Measurements from ENCODE around the gene LHFPL3.
"Not testable (repeated sequence)": the region's sequence is repeated elsewhere in the genome, so short reads cannot be mapped to it uniquely, and the experiment has no call there.

Gene LHFPL3

GRCh38 chr7:104700336-104700735 lies 371.9 kb downstream of the LHFPL3 start:
- no peaks in the 10 kb centered on the region for H3K36me3 Mint-ChIP-seq (ENCODE audit: low read depth)
- no peak overlapping the region for H3K4me3 Mint-ChIP-seq
- TF ChIP-seq CTCF (IDR thresholded peaks at IDR 0.05), result no peak
- H3K4me1 Mint-ChIP-seq, result no peaks in the 10 kb centered on the region
- no peak for DNase-seq
- no peak overlapping the region for H3K27ac Mint-ChIP-seq
- no peaks in the 10 kb centered on the region for H3K9me3 Mint-ChIP-seq
- peaks cover 3% of the 10 kb centered on the region for H3K27me3 Mint-ChIP-seq (ENCODE audit: low read depth, poor library complexity)

- not testable (repeated sequence) for DNase-seq, H3K4me3 Mint-ChIP-seq
- H3K9me3 Mint-ChIP-seq, result peaks cover 11% of the 10 kb centered on the region
Observed at GRCh38 chr7:104721027-104721426, 392.6 kb downstream of the LHFPL3 start.

GRCh38 chr7:104723001-104723400 lies 394.6 kb downstream of the LHFPL3 start:
- Mint-ChIP-seq H3K4me3 (no peak overlapping the region), H3K27ac (no peak overlapping the region), H3K9me3 (no peaks in the 10 kb centered on the region), H3K4me1 (no peaks in the 10 kb centered on the region), H3K27me3 (ENCODE audit: low read depth, poor library complexity) (peaks cover 12% of the 10 kb centered on the region), H3K36me3 (ENCODE audit: low read depth) (no peaks in the 10 kb centered on the region)
- DNase-seq, result no peak
- no peak for TF ChIP-seq CTCF (IDR thresholded peaks at IDR 0.05)

More at GRCh38 chr7:104721027-104721426, 392.6 kb downstream of the LHFPL3 start:
- H3K27ac Mint-ChIP-seq; H3K4me1 Mint-ChIP-seq; H3K36me3 Mint-ChIP-seq (ENCODE audit: low read depth): not testable (repeated sequence)
- peaks cover 14% of the 10 kb centered on the region for H3K27me3 Mint-ChIP-seq (ENCODE audit: low read depth, poor library complexity)

- no peak for DNase-seq
- Mint-ChIP-seq H3K27ac (no peak overlapping the region), H3K36me3 (ENCODE audit: low read depth) (no peaks in the 10 kb centered on the region), H3K4me1 (peaks cover 4% of the 10 kb centered on the region), H3K9me3 (no peaks in the 10 kb centered on the region), H3K27me3 (ENCODE audit: low read depth, poor library complexity) (peaks cover 5% of the 10 kb centered on the region), H3K4me3 (no peak overlapping the region)
- TF ChIP-seq CTCF (IDR thresholded peaks at IDR 0.05), result no peak
Observed at GRCh38 chr7:104758504-104758903, 430.1 kb downstream of the LHFPL3 start.

- H3K27ac Mint-ChIP-seq, result no peak overlapping the region
- no peaks in the 10 kb centered on the region for H3K9me3 Mint-ChIP-seq
- H3K36me3 Mint-ChIP-seq (ENCODE audit: low read depth), result no peaks in the 10 kb centered on the region
- H3K4me3 Mint-ChIP-seq, result no peak overlapping the region
- peaks cover 5% of the 10 kb centered on the region for H3K27me3 Mint-ChIP-seq (ENCODE audit: low read depth, poor library complexity)
- DNase-seq, result no peak
- peaks cover 4% of the 10 kb centered on the region for H3K4me1 Mint-ChIP-seq
- no peak for TF ChIP-seq CTCF (IDR thresholded peaks at IDR 0.05)
Observed at GRCh38 chr7:104761892-104762291, 433.5 kb downstream of the LHFPL3 start.

- Mint-ChIP-seq H3K4me1 (no peaks in the 10 kb centered on the region), H3K9me3 (no peaks in the 10 kb centered on the region), H3K36me3 (ENCODE audit: low read depth) (no peaks in the 10 kb centered on the region), H3K27me3 (ENCODE audit: low read depth, poor library complexity) (peaks cover 9% of the 10 kb centered on the region), H3K27ac (no peak overlapping the region), H3K4me3 (no peak overlapping the region)
- no peak for DNase-seq
- no peak for TF ChIP-seq CTCF (IDR thresholded peaks at IDR 0.05)
Observed at GRCh38 chr7:104767113-104767512, 438.7 kb downstream of the LHFPL3 start.
